Measurements from ENCODE around the gene MAT2B. TPM values are rescaled to one million over a fixed set of nuclear protein-coding genes. Genes with fewer than 3 reads are reported as not detected.

The MAT2B gene
- total and polyA plus RNA-seq, 2 of the 8 experiments (the other 6 are each of a cell fraction or from before 2014, with no cell fraction given): 33.9 to 65.2 TPM

DNA sequence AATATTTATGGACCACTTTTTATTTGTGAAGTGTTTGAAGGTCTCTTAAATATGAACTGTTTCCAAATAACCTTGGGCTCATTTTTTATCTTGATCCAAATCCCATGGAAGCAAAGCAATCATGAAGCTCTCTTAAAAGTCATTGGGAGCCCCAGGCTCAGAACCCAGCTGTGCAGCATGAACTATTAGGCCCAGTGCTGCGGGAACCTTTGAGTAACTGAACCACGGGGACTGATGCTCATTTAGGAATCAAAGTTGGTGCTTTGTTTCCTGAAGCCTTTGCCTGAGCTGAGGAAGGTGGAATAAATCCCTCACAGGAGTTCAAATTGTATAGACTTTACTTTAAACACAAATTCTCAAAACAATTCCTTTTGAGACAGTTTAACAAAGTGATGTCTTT, 27.8 kb downstream of the MAT2B start:
- no peaks in the 10 kb centered on the region for H3K36me3 ChIP-seq (ENCODE audit: control insufficient read depth in 2 of 4, insufficient read depth in 4 of 4, low read length in 3 of 4)
- peak overlapping the region in 2 of 4 experiments; percentile 11 to 15; a peak in 1 of 8 replicates for H3K4me3 ChIP-seq (ENCODE audit: extremely low read depth in 1 of 4, insufficient read depth in 2 of 4, low read depth in 3 of 4, low read length in 4 of 4)
- no peak overlapping the region for H3K14ac ChIP-seq (ENCODE audit: insufficient read length)
- ChIA-PET CTCF (ENCODE audit: partially characterized antibody) (interaction anchor here (1.0 to 1.8 kb wide), 3 partner anchors 11 to 30 kb away, joined by 3 to 5 read pairs (median 3); partner anchors contain the start of gene MAT2B), POLR2A (ENCODE audit: partially characterized antibody) (interaction anchor here (1.0 to 3.6 kb wide), 6 partner anchors 10 to 96 kb away, joined by 3 to 22 read pairs (median 6); partner anchors contain the start of genes CCNG1, HMMR, MAT2B and NUDCD2)
- H3K4ac ChIP-seq (replicated peaks; ENCODE audit: insufficient read length, low read depth, low read length): peak overlapping the region; percentile 69
- TF ChIP-seq, protein P1, sequence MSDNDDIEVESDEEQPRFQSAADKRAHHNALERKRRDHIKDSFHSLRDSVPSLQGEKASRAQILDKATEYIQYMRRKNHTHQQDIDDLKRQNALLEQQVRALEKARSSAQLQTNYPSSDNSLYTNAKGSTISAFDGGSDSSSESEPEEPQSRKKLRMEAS (IDR thresholded peaks at IDR 0.05): no peak
- TF ChIP-seq TAF1 (IDR thresholded peaks at IDR 0.05; ENCODE audit: low read depth, low read length): no peak
- TF ChIP-seq, protein P2, sequence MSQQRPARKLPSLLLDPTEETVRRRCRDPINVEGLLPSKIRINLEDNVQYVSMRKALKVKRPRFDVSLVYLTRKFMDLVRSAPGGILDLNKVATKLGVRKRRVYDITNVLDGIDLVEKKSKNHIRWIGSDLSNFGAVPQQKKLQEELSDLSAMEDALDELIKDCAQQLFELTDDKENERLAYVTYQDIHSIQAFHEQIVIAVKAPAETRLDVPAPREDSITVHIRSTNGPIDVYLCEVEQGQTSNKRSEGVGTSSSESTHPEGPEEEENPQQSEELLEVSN (IDR thresholded peaks at IDR 0.05): no peak
- TF ChIP-seq SIN3A (conservative IDR thresholded peaks at IDR 0.05 in 1 of 2, IDR thresholded peaks at IDR 0.05 in 1 of 2; ENCODE audit: low read depth in 1 of 2, low read length in 2 of 2): no peak
- no peak for TF ChIP-seq FOSL1 (IDR thresholded peaks at IDR 0.05; ENCODE audit: insufficient read depth, low read depth, low read length)
- TF ChIP-seq JUN (IDR thresholded peaks at IDR 0.05; ENCODE audit: low read depth, low read length): no peak
- TF ChIP-seq ASH2L (IDR thresholded peaks at IDR 0.05; ENCODE audit: low read length): no peak
- TF ChIP-seq NANOG (IDR thresholded peaks at IDR 0.05; ENCODE audit: insufficient read depth, low read depth, low read length, poor library complexity, severe bottlenecking): no peak
- no peak for TF ChIP-seq SUZ12 (IDR thresholded peaks at IDR 0.05; ENCODE audit: low read length)
- TF ChIP-seq NRF1 (IDR thresholded peaks at IDR 0.05; ENCODE audit: low read depth, low read length): no peak
- no peak for TF ChIP-seq EP300 (IDR thresholded peaks at IDR 0.05; ENCODE audit: borderline replicate concordance in 1 of 2, low read depth in 2 of 2, low read length in 2 of 2)
- H2BK20ac ChIP-seq (ENCODE audit: low read length): peak overlapping the region; percentile 56; the same call in 1 of the 2 replicates
- H4K8ac ChIP-seq (ENCODE audit: extremely low read depth, insufficient read depth, low read length): no peak overlapping the region
- FAIRE-seq: no peak
- H4K20me1 ChIP-seq (replicated peaks in 1 of 2; ENCODE audit: control insufficient read depth in 1 of 2, insufficient read depth in 2 of 2, low read length in 2 of 2): no peaks in the 10 kb centered on the region
- H3K23ac ChIP-seq (ENCODE audit: insufficient read length): no peak overlapping the region
- H3K9ac ChIP-seq (replicated peaks in 1 of 4; ENCODE audit: extremely low read depth in 1 of 4, low read depth in 3 of 4, low read length in 3 of 4): no peak overlapping the region
- no peaks in the 10 kb centered on the region for H3K23me2 ChIP-seq (ENCODE audit: low read depth, low read length)
- H2BK15ac ChIP-seq (ENCODE audit: low read length): no peak overlapping the region
- no peak overlapping the region for H3K27ac ChIP-seq (ENCODE audit: low read depth, low read length)
- peak overlapping the region; percentile 8 for H4K5ac ChIP-seq (ENCODE audit: insufficient read length, low read depth, low read length)
- H4K91ac ChIP-seq (replicated peaks; ENCODE audit: insufficient read length, low read length): peak overlapping the region; percentile 55
- no peak overlapping the region; the same call in 1 of the 2 replicates for H3K18ac ChIP-seq (ENCODE audit: extremely low read depth, low read length)
- no peaks in the 10 kb centered on the region for H3K27me3 ChIP-seq (replicated peaks in 1 of 4; ENCODE audit: control insufficient read depth in 3 of 4, extremely low read depth in 1 of 4, insufficient read depth in 3 of 4, low read length in 3 of 4)
- no peak overlapping the region for H3K56ac ChIP-seq (replicated peaks; ENCODE audit: insufficient read length, low read depth, low read length)
- H2BK12ac ChIP-seq (ENCODE audit: low read depth, low read length): no peak overlapping the region
- WGBS, 2 experiments (ENCODE audit: extremely low coverage in 1 of 2, insufficient coverage in 1 of 2, insufficient read length in 1 of 2, insufficient replicate concordance in 2 of 2, low coverage in 1 of 2, low lambda C conversion rate in 2 of 2, missing lambda C conversion rate in 1 of 2): 52% methylated on average over 2 of the region's 2 CpGs; no CpG with 5 or more reads in 1 of the 2 experiments
- H2AFZ ChIP-seq (ENCODE audit: low read length): no peak overlapping the region
- peak overlapping the region; percentile 33 to 77; a peak in 3 of 4 replicates for H3K4me2 ChIP-seq (ENCODE audit: insufficient read depth in 1 of 2, low read depth in 2 of 2, low read length in 2 of 2)
- peak overlapping the region; percentile 24 for H2BK120ac ChIP-seq (replicated peaks; ENCODE audit: low read depth, low read length)
- no peak overlapping the region for H2AK5ac ChIP-seq (ENCODE audit: low read depth, low read length)
- no peak for DNase-seq (ENCODE audit: low read depth in 1 of 2, low spot score in 2 of 2)
- H3K9me3 ChIP-seq (ENCODE audit: insufficient read depth in 2 of 2, low read depth in 1 of 2, low read length in 1 of 2): no peaks in the 10 kb centered on the region
- H3K4me1 ChIP-seq (replicated peaks in 1 of 4; ENCODE audit: control insufficient read depth in 3 of 4, insufficient read depth in 4 of 4, low read length in 3 of 4): peaks cover 2 to 27% (median 13%) of the 10 kb centered on the region in 4 experiments; a peak in 6 of 7 replicates
- H3K79me2 ChIP-seq (ENCODE audit: control insufficient read depth in 1 of 2, insufficient read depth in 2 of 2, low read length in 2 of 2): no peaks in the 10 kb centered on the region
- H3K79me1 ChIP-seq (ENCODE audit: low read depth, low read length): no peaks in the 10 kb centered on the region
- H2BK5ac ChIP-seq (ENCODE audit: low read depth, low read length): no peak overlapping the region
